Fibroblast of villous mesenchyme (primary cell): ENCODE measurements around the gene GALNT14. TPM values are rescaled to one million over a fixed set of nuclear protein-coding genes. Genes with fewer than 3 reads are reported as not detected.

Source experiments
- DNase-seq: peaks from one replicate; pipeline ENCODE4 v3.0.0-alpha.2; 2010; ENCODE audit warnings: low read depth
- H3K4me3 ChIP-seq: 2 replicates; pipeline ENCODE4 v1.5.1; 2011; ENCODE audit warnings: low read depth, mild to moderate bottlenecking, low read length
- CTCF ChIP-seq: IDR thresholded peaks from 2 replicates; pipeline ENCODE4 v1.5.1; 2012; ENCODE audit warnings: low read depth, mild to moderate bottlenecking, low read length; ENCODE audit not compliant: insufficient read depth
- total RNA-seq: library from RNA; depleted of rRNA; stranded (reverse); fragments of >200 nt; gene quantifications from 2 replicates; pipeline ENCODE4 v1.2.3, GENCODE V29; 2012

Gene GALNT14
- total RNA-seq, 1 donor: under 0.01 TPM

DNA sequence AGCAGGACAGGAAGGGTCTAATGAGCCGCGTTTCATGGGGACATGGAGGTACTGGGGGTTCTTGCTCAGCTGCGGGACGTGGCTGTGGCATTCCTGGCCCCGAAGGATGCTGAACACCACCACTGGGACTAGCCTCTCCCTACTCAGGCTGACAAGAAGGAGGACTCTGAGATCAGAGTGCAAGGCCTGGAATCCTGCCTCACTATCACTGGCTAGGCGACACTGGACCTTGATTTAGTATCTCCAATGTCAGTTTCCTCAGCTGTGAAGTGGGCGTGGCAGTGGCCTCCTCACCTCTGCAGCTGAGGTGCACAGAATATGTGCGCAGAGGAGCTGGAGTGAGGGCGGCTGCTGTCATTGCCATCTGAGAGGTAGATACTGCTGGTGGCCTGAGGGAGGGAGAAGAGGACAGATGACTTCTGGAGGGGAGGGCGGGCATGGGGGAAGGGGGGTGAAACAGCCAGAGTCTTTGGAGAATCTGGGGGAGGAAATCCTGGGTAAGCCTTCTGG, 173.2 kb downstream of the GALNT14 start:
- DNase-seq: no peak
- TF ChIP-seq CTCF: no peak
- H3K4me3 ChIP-seq: no peak overlapping the region

DNA sequence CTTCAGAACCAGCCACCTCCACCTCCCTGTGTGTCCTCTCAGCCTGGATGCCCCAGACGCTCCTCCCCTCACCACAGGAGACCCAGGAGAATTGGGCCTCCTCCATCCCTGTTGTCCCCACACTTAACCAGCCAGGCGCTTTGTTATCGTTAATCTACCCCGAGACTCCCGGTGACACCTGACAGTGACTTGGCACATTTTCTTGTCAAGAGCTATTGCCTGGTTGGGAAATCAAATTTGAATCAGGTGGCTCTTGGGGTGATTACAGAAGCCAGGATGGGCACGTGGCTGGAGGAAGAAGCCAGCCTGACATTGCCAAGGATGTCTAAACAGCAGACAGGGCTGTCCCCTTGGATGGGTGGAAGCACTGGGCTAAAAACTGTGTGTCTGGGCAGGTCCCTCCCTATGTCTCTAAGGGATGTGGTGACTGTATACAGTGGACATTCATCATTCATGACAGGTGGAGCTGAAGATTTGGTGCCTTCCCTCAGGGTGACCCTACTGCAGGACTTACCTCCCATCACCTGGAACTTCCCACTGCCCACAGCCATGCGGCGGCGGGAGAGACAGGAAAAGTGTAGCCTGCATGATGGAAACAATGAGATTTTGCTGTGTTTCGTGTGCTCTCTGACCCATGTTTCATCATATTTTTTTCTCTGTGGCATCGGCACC, 173.8 kb downstream of the GALNT14 start:
- H3K4me3 ChIP-seq: no peak overlapping the region
- TF ChIP-seq CTCF: no peak
- no peak for DNase-seq

DNA sequence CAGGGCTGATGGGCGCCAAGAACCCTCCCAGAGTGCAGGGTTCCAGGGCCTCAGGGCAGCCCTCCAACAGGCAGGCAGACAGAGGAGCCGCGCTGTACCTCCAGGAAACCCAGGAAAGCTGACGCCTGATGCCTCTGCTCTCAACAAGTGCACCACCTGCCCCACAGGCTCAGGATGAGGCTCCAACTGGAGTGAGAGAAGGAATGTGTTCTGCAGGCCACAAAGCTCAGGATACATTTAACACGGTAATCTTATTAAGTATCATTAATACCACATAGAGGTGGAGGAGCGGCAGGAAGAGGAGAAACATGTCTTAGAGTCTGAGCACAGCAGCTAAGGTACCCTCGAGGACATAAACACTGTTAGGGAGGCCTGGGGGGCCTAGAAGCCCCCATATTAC, 175.1 kb downstream of the GALNT14 start:
- H3K4me3 ChIP-seq: no peak overlapping the region
- no peak for TF ChIP-seq CTCF
- DNase-seq: no peak

- H3K4me3 ChIP-seq: no peak overlapping the region
- no peak for DNase-seq
- no peak for TF ChIP-seq CTCF
Measured at GRCh38 chr2:30960213-30960612, 178.0 kb downstream of the GALNT14 start.

- no peak for DNase-seq
- no peak overlapping the region for H3K4me3 ChIP-seq
- TF ChIP-seq CTCF: no peak
Measured at GRCh38 chr2:30959653-30960052, 178.6 kb downstream of the GALNT14 start.

DNA sequence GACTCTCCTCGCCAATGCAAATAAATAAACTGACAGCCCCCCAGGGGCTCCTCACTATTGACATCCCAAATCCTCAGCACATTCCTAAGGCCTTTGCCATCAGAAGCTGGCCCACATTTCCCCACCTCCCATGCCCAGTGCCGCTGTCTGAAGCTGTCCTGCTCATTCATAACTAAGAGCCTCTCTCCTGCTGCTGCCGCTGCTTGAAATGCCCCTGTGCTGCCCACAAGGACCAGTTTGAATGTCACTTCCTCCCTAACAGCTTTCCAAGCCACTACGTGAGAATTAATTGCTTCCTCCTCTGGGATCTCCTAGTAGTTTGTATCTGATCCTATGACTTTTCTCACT, 179.3 kb downstream of the GALNT14 start:
- DNase-seq: no peak
- TF ChIP-seq CTCF: no peak
- no peak overlapping the region for H3K4me3 ChIP-seq
